NB4 (cell line): ENCODE data around the gene ZC3H13.

Experiments
- TF ChIP-seq, protein P1 (sequence below): IDR thresholded peaks from one replicate; pipeline ENCODE4 v1.5.1; 2012; ENCODE audit warnings: low read depth, low read length
- TF ChIP-seq, protein P2 (sequence below): IDR thresholded peaks from 2 replicates; pipeline ENCODE4 v1.6.1; 2011; ENCODE audit warnings: low read depth, low read length

DNA sequence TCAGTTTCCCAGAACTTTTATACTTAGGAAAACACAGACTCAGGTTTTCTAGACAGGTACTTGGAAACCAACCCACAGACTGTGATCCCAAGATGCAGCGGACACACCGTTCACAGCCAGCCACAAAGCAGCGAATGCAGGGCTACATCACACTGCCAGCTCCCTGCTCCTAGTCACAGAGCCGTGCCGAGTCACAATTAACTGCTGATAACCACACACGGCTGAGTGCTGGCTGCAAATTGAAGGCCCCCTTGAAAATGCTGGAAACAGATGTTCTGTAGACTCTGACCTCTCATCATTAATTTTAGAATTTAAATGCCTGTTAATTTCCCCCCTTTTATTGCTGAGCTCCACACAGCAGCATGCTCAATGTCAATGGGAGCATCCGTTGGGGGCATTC, 122.4 kb downstream of the ZC3H13 start:
- TF ChIP-seq, protein P1, sequence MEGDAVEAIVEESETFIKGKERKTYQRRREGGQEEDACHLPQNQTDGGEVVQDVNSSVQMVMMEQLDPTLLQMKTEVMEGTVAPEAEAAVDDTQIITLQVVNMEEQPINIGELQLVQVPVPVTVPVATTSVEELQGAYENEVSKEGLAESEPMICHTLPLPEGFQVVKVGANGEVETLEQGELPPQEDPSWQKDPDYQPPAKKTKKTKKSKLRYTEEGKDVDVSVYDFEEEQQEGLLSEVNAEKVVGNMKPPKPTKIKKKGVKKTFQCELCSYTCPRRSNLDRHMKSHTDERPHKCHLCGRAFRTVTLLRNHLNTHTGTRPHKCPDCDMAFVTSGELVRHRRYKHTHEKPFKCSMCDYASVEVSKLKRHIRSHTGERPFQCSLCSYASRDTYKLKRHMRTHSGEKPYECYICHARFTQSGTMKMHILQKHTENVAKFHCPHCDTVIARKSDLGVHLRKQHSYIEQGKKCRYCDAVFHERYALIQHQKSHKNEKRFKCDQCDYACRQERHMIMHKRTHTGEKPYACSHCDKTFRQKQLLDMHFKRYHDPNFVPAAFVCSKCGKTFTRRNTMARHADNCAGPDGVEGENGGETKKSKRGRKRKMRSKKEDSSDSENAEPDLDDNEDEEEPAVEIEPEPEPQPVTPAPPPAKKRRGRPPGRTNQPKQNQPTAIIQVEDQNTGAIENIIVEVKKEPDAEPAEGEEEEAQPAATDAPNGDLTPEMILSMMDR, result no peak
- TF ChIP-seq, protein P2, sequence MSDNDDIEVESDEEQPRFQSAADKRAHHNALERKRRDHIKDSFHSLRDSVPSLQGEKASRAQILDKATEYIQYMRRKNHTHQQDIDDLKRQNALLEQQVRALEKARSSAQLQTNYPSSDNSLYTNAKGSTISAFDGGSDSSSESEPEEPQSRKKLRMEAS, result no peak
